ENCODE data around the gene PAGR1.
"Not testable (repeated sequence)": the region's sequence is repeated elsewhere in the genome, so short reads cannot be mapped to it uniquely, and the experiment has no call there.

PAGR1 gene

DNA sequence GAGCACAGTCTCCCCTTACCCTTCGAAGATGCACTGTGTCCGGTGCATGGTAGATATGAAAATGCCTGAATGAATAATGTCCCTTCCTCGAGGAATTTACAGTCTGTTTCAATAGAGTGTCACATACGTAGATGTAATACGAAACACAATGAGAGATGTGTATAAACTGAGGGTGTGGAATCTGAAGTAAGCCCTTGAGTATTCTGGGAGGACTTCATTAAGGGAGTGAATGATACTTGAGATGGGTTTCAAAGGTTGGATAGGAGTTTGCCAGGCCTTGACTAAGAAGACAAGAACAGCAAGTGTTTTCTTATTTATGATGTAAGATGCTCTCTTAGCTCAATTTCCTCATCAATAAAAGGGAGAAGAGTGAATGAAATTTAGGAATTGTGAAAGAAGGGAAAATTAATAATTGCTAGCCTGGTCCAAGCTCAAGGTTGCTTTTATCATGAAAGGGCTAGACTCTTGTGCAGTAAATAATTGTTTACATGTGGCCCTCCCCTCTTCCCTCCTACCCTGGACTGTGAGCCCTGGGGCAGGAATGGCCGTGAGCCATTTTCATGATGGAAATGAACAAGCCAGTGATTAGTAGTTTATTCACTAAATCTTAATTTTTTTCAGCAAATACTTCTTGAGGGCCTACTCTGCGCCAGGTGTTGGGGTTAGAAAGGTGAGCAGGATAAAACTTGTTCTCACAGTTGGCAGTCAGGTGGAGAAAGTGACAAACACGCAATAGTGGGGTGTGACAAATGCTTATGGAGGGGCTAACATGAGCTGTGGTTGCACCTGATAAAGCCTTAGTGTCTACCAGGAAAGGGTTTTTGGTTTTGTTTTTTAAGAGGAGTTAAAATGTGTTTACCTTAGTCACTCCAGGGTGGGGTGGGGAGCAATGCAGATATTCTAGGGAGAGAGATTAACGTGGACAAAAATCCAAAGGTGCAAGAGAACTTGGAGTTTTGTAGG, 23.8 kb upstream of the PAGR1 start:
- DNase-seq (ENCODE audit: low read depth in 3 of 3) = no peak

DNA sequence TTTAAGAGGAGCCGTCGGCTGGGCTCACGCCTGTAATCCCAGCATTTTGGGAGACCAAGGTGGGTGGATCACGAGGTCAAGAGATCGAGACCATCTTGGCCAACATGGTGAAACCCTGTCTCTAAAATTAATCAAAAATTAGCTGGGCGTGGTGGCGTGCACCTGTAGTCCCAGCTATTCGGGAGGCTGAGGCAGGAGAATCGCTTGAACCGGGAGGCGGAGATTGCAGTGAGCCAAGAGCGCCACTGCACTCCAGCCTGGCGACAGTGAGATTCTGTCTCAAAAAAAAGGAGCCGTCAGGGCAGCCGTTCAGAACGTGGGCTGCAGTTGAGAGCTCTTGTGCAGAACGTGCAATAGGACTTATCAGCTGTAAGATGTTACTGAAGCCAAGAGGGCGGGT, 22.8 kb upstream of the PAGR1 start:
- not testable (repeated sequence) for DNase-seq (ENCODE audit: low read depth in 3 of 3)

DNA sequence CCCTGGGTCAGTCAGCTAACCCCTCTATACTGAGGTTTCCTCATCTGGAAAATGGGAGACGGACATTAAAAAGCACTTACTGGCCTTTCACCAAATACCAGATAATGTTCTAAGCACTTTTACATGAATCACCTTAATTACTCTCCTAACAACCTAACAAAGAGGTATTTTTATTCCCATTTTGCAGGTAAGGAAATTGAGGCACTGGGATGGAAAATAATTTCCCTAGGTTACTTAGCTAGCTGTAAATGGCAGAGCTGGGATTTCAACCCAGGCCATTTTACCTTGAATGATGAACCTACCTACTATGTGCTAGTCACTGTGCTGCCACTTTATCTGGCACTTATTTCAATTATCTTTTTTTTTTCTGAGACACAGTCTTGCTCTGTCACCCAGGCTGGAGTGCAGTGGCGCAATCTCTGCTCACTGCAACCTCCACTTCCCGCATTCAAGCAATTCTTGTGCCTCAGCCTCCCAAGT, 21.7 kb upstream of the PAGR1 start:
- DNase-seq (ENCODE audit: low read depth in 3 of 3) = no peak

DNA sequence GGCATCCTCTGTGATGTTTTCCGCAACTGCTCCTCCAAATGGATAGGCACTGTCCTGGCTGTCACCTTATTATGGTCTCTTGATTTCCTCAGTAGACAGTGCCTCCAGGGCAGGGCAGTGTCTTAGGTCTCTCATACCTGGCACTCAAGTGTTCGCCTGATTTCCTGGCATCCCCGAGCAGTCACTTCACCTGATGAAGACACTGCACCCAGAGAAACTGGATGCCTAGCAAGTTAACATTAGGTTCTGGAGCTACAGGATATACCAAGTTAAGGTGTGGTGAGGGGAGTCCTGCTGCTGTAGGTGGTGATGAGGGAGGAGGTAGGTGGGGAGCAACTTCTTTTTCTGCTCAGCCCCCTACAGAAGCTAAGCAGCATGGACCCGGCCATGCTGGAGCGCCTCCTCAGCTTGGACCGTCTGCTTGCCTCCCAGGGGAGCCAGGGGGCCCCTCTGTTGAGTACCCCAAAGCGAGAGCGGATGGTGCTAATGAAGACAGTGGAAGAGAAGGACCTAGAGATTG, 13.5 kb upstream of the PAGR1 start:
- no peak for DNase-seq (ENCODE audit: low read depth in 3 of 3)

DNA sequence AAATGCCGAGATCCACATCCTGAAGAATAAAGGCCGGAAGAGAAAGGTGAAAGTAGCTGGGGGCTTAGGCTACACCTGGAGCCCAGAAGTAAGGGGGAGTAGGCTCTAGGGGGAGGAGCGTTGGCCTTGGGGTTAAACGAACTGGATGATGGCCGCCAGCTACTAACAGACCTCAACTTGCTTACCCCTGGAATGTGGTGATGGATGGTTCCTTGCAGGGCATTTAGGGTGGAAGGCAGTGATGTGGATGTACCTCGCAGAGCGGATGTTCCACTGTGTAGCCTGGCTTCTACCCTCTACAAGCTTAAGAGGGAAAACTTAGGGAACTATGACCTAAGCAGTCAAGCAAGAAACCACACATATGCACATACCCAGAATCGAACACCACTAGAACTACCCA, 11.9 kb upstream of the PAGR1 start:
- no peak for DNase-seq (ENCODE audit: low read depth in 3 of 3)

DNA sequence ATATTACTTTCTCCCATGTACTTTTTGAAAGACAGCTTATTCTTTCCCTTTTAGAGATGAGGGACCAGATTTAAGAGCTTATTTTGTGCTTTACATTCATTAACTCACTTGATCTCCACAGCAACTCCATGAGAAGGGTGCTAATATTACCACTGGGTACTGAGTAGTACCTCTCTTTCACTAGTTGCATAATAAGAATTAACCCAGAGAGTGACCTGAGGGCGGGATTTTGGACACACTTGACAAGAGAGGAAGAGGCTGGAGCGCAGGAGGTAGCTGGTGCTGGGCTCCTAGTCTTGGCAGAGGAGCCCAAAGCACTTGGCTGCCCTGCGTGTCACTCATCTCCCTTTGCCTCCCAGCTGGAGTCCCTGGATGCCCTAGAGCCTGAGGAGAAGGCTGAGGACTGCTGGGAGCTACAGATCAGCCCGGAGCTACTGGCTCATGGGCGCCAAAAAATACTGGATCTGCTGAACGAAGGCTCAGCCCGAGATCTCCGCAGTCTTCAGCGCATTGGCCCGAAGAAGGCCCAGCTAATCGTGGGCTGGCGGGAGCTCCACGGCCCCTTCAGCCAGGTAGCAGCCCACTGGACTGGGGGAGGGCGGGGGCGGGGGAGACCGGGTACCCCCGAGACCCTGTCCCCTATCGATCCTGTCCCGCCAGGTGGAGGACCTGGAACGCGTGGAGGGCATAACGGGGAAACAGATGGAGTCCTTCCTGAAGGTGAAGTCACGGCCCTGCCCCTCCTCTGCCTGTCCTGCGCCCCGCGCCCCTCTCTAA, 11.3 kb upstream of the PAGR1 start:
- DNase-seq (ENCODE audit: low read depth in 3 of 3) = no peak

DNA sequence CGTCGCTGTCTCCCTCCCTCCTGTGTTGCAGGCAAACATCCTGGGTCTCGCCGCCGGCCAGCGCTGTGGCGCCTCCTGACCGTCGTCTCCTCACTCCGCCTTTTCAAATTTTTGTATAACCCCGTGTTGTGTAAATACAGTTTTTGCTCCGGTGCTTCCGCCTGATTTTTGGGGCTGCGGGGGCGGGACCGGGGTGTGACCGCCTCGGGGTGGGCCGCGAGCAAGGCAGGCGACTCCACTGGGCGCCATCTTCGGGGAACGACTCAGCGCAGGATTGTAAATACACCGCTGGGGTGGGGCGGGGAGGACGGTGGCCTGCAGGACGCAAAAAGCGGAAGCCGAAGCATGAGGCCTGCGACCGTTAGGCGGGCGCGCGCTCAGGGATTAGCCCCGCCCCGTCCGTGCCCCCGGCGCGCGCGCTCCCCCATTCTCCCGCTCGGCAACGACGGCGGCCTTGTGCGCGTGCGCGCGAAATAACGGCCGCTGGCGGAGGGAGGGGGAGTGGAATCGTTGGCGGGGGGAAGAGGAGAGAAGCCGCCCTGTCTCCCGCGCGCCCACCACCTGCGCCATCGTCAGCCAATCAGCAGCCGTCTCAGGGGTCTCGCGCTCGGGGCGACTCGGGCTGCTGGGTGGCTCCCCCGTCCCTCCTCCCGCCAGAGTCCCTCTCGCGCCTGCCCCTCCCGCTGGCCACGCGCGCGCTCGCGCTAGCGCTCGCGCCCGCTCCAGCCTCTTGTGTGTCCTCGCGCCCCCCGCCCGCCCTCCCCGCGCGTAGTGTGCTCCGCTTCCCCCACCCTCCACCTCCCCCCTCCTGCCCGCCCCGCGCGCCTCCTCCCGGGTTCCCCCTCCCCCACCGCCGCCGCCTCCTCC, 10.5 kb upstream of the PAGR1 start:
- DNase-seq (ENCODE audit: low read depth in 3 of 3) = peak; percentile 92 to 96 (median 95)

DNA sequence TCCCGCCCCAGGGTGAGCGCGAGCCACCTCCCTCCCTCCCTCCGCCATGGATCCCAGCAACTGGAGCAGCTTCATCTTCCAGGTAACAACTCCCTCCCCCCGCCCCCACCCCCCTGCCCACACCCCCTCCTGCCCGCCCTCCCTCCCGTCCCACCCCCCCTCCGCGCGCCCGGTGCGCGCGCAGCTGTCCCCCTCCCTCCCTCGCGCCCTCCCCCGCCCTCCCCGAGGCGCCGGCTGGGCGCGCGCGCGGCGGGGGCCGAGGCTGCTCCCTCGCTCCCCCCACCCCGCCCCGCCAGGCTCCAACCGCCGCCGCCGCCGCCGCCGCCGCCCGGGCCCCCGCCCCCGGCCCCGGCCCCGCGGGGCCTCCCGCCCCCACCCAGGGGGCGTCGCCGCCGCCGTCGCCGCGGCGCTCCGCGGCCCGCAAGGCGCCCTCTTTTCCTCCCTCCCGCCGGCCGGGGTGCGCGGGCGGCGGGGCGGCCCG, 9.8 kb upstream of the PAGR1 start, which contains the start of gene MAZ:
Gene MAZ, plus strand, starts transcription at position 431 of the 481 bp plus-strand sequence. CDS start 173 bp downstream, outside the sequence.
- no peak for DNase-seq (ENCODE audit: low read depth in 3 of 3)

DNA sequence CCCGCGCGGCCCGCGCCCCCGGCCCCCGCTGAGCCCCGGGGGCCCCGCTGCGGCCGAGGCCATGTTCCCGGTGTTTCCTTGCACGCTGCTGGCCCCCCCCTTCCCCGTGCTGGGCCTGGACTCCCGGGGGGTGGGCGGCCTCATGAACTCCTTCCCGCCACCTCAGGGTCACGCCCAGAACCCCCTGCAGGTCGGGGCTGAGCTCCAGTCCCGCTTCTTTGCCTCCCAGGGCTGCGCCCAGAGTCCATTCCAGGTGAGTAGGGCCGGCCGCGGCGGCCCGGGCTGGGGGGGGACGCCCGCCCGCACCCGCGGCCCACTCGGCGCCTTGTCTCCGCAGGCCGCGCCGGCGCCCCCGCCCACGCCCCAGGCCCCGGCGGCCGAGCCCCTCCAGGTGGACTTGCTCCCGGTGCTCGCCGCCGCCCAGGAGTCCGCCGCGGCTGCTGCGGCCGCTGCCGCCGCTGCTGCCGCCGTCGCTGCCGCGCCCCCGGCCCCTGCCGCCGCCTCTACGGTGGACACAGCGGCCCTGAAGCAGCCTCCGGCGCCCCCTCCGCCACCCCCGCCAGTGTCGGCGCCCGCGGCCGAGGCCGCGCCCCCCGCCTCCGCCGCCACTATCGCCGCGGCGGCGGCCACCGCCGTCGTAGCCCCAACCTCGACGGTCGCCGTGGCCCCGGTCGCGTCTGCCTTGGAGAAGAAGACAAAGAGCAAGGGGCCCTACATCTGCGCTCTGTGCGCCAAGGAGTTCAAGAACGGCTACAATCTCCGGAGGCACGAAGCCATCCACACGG, 9.1 kb upstream of the PAGR1 start:
- DNase-seq (ENCODE audit: low read depth in 3 of 3) = peak in 2 of 3 donors; percentile 57 to 62

DNA sequence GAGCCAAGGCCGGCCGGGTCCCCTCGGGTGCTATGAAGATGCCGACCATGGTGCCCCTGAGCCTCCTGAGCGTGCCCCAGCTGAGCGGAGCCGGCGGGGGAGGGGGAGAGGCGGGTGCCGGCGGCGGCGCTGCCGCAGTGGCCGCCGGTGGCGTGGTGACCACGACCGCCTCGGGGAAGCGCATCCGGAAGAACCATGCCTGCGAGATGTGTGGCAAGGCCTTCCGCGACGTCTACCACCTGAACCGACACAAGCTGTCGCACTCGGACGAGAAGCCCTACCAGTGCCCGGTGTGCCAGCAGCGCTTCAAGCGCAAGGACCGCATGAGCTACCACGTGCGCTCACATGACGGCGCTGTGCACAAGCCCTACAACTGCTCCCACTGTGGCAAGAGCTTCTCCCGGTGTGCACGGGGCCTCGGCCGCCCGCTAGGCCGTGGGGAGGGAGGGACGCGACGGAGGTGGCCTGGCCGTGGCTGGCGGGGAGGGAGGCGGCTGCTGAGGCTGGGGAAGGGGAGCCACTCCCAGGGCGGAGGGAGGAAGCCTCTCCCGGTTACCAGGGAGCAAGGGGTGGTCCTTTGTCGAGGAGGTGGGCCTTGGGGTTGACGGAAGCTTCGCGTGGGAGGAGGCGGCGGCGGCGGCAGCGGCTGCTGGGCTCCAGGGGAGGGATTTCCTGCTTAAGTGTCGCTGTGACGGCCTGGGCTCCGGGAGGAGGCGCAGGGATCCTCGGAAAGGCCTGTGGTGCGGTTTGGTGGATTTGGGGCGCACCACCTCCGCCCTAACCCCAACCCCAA, 8.3 kb upstream of the PAGR1 start:
- peak; percentile 80 to 86 (median 84) for DNase-seq (ENCODE audit: low read depth in 3 of 3)

DNA sequence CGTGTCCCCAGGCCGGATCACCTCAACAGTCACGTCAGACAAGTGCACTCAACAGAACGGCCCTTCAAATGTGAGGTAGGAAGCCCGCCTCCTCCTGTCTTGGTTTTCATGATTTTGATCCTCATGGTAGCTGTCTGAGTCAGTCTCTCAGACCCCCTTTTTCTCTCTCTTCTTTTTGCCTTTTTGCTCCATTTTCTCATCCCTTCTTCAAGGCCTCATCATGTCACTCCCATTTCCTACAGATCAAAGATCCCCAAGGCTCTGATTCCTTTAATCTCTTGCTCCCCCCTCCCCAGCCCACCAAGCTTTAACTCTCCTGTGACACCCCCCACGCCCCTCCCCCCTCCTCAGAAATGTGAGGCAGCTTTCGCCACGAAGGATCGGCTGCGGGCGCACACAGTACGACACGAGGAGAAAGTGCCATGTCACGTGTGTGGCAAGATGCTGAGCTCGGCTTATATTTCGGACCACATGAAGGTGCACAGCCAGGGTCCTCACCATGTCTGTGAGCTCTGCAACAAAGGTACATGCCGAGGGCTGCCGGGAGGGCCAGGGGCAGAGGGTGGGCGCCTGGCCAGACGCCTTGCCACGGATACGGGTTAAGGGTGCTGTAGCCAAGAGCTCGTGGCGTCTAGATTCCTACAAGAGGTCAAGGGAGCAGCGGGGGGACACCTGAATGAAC, 7.6 kb upstream of the PAGR1 start:
- no peak for DNase-seq (ENCODE audit: low read depth in 3 of 3)

DNA sequence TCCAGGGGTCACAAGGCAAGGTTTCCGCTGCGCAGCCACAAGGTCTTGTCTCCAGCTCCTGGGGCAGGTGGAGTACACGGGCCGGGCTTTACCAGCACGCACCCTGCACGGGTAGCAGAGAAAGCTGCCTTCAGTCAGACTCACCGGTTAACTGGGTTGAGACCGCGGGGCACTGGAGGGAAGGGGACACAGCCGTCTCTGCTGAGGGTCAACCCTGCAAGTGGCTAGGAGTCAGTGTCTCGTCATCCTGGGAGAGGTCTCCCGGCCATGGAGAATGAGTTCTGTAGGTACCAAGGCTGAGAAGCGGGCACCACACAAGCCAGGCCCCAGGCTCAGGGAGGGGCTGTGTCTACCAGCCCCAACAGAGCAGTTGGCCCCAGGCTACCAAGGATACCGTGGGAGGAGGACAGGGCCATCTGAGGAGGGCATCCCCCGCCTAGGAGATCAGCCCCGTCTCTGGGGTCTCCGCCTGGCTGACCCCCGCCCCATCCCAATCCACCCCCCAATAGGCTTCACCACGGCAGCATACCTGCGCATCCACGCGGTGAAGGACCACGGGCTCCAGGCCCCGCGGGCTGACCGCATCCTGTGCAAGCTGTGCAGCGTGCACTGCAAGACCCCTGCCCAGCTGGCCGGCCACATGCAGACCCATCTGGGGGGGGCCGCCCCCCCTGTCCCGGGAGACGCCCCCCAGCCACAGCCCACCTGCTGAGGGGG, 6.8 kb upstream of the PAGR1 start:
- DNase-seq (ENCODE audit: low read depth in 3 of 3) = no peak

DNA sequence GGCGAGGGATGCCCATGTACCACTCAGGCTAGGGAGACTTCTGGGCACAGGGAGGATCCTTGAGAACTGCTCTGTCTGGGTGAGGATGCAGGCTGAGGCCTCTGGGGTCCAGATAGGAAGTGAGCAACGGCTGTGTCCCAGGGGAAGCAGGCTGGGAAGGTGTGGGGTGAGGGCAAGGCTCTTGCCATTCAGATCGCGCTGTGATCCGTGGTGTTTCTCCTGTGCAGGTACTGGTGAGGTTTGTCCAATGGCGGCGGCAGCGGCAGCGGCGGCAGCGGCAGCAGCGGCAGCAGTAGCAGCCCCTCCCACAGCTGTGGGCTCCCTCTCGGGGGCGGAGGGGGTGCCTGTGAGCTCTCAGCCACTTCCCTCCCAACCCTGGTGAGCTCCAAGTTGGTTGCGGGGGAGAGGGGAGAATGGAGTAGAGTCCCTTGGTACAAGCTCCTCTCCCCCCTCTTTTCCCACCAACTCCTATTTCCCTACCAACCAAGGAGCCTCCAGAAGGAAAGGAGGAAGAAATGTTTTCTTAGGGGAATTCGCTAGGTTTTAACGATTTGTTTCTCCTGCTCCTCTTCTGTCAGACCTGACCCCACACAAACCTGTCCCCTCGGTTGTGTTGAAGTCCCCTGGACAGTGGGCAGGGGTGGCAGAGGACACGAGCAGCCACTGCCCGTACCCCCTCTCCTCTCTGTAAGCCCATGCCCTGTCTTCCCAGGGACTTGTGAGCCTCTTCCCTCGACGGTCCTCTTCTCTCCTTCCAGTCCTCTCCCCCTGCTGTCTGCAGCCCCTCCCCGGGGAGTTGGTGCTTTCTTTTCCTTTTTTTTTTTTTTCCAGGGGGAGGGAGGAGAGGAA, 5.9 kb upstream of the PAGR1 start:
- DNase-seq (ENCODE audit: low read depth in 3 of 3) = no peak

DNA sequence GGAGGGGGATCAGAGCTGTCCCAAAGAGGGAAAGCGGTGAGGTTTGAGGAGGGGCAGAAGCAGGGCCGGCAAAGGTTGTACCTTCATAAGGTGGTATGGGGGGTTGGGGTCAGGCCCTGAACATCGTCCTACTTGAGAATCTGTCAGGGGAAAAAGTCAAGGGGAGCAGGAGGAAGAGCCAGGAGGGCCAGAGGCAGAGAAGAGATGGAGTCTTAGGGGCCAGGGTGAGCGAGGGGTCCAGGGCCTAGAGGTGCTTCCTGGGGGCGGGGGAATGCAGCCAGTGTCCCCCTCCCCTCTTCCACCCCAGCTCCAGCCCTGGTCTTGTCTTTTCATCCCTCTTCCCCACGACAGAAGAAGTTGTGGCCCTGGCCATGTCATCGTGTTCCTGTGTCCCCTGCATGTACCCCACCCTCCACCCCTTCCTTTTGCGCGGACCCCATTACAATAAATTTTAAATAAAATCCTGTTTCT, 5.2 kb upstream of the PAGR1 start:
- DNase-seq (ENCODE audit: low read depth in 3 of 3) = no peak

DNA sequence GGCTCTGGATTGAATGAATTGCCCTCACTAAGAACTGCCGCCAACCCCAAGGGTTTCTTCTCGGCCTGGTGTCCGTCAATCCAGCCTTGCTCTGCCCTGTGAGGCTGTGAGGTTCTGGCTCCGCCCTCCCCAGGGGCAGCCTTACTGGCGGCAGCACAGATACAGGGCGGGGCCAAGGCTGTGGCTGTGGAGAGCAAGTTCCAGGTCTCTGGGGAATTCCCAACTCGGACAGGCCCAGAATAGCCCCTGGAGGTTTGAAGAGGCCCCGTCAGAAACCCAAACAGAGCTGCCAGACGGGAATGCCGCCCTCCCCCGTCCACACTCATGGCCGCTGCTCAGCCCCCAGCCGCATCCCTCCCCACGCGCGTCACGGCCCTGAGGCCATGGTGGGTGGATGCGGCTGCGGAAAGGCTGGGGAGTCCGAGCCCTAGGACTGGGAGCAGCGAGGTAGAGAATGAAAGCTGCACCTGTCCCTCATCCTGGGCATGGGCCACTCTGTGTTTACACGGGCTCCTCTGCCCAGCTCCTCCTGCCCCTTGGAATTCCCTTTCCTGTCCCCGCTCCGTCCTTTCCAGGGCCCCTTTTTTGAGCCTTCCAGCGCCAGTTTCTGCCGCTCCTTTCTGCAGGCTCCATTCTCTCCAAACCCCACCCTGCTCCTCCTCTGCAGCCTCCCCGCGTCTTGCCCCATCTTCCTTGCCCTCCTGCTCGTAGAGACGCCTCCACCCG, 4.6 kb upstream of the PAGR1 start:
- peak in 2 of 3 donors; percentile 63 to 81 for DNase-seq (ENCODE audit: low read depth in 3 of 3)

DNA sequence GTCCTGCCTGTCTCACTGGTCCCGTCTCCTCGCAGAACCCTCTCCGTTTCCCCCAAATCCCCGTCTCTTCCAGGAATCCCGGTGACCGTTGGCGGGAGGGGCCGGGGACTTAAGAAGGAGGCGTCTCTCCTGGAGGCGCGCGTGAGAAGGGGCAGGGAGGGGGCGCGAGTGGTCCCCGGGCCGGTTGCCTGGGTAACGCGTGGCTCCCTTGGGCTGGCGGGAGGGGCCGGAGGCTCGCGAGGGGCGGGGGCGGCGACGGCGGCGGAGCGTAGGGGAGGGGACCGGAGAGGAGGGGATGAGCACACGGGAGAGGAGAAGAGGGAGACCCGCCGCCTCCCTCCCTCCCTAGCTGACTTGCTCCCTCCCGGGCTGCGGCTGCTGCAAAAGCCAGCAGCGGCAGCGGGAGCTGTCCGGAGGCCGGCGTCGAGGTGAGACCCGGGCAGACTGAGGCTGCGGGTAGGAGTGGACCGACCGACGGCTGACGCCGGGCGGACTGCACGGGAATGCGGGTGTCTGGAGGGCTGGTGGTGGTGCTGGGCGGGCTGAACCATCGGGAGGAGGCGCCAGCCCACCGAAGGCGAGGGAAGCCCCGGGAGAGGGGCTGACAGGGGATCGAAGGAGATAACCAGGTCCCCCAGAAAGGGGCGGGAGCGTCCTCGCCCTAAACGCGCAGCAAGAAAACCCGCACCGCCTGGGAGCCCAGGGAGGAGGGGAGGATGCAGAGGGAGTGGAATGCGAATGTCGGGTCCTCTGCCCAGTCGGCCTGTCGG, 3.9 kb upstream of the PAGR1 start, which contains the start of gene PRRT2:
Gene PRRT2, plus strand, starts transcription at position 298 of the 770 bp plus-strand sequence. CDS start 862 bp downstream, outside the sequence.
- DNase-seq (ENCODE audit: low read depth in 3 of 3) = peak in 1 of 3 donors; percentile 48

Data from stimulated activated CD4-positive, alpha-beta T cell treated with anti-CD3 and anti-CD28 coated beads, TNF-alpha, amount 100 ng/mL, for 48 hours (primary cell).